GM19023 (cell line): Measurements from ENCODE around the gene FCMR.

ENCODE experiments used
- ATAC-seq: cut with Tn5 transposase; IDR thresholded peaks from one replicate; pipeline ENCODE4 v1.9.1; 2021; ENCODE audit warnings: mild to moderate bottlenecking, moderate library complexity; ENCODE audit not compliant: unreplicated experiment

FCMR gene

DNA sequence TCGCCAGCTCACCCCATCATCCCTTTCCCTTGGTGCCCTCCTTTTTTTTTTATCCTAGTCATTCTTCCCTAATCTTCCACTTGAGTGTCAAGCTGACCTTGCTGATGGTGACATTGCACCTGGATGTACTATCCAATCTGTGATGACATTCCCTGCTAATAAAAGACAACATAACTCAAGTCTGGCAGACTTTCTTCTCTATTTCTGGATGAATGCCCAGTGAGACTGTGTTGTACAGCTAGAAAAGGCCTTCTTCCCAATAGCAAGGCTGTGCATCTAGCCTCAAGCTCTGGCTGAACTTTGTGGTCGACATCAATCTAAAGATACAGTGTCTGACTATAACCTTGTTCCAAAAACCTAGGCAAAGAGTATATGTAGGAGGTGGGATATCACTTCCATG, 18.1 kb downstream of the FCMR start:
- ATAC-seq: no peak

DNA sequence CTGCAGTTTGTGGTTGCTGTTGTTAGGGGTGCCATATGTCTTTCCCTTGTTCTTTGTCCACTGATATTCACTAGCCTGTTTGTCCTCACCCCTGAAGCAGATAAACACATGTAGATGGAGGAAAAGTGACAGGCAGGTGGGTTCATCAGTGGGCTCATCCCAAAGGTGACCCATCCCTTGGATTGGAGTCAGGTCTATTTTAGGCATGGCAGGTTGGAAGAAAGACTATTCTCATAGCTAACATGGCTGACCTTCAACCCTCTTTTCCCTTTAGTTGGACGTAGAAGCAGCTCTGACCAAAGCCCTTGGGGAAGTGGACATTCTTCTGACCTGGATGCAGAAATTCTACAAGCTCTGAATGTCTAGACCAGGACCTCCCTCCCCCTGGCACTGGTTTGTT, 19.0 kb downstream of the FCMR start:
- no peak for ATAC-seq

DNA sequence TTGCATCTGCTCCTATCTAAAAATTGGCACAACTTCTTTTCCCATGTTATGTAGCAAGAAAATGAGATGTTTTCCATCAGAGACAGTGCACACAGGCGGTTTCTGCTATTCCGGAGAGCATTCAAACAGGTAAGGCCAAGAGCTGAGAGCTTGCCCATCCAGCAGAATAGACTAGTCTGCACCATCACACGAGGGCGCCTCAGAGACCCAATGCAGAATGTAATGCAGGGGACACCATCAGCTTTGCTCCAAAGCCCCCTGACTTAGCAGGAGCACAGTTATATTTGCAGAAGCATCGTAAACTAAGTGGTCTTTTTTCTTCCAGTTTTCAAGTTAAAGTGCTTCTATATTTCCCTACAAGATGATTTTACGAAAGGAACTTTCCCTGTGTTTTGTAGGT, 19.8 kb downstream of the FCMR start:
- no peak for ATAC-seq

DNA sequence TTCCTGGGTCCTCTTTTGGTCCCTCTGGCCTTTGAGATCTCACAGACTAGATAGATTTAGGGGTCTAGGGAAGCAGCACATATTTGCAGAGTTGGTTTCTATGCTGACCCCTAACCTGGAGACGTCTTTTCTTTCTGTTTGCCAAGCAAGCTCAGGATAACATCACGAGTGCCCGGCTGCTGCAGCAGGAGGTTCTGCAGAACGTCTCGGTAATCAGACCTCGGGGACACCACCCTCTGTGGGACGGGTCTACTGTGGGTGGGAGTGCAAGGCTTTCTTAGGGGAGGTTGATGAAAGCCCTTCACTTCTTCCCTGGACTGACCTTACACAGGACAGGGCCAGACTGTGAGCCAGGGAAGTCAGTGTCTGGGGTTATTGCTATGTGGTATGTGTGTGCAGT, 21.6 kb downstream of the FCMR start:
- no peak for ATAC-seq

DNA sequence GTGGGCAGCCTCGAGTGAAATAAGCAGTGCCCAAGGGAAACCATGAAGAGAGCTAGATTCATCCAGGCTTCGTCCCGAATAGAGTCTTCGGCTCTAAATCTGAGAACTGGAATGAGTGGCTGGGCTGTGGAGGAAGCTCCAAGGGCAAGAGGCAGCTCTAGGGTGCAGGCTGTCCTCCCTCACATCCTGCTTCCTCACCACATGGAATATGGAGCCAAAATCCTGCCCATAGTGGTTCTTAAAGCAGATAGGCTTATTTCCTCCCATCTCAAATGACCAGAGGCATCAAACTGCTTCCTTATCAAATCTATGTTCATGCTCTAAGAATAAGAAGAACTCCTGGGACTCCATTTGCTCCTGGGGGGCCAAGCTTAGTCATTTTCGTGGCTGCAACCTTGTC, 22.0 kb downstream of the FCMR start:
- no peak for ATAC-seq

DNA sequence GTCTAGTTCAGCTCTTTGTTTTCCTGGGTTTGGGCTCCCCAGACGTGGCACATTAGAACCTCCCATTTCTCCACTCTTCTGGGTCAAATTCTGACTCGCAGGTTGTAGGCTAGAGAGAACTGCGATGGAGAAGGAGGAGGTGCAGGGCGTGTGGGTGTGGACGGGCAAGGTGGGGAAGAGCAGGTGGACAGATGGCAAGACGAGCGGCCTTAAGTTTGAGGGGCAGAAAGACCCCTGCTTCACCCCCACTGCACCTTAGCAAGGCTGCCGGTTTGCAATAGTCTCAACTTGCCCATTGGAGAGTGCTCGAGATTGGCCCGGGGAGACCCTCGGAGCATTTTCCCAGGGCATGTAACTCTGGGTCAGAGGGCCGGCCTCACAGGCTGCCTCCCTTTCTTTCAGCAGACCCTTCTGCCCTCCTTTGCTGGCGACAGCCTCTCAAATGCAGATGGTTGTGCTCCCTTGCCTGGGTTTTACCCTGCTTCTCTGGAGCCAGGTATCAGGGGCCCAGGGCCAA, 22.8 kb downstream of the FCMR start:
- ATAC-seq: no peak

DNA sequence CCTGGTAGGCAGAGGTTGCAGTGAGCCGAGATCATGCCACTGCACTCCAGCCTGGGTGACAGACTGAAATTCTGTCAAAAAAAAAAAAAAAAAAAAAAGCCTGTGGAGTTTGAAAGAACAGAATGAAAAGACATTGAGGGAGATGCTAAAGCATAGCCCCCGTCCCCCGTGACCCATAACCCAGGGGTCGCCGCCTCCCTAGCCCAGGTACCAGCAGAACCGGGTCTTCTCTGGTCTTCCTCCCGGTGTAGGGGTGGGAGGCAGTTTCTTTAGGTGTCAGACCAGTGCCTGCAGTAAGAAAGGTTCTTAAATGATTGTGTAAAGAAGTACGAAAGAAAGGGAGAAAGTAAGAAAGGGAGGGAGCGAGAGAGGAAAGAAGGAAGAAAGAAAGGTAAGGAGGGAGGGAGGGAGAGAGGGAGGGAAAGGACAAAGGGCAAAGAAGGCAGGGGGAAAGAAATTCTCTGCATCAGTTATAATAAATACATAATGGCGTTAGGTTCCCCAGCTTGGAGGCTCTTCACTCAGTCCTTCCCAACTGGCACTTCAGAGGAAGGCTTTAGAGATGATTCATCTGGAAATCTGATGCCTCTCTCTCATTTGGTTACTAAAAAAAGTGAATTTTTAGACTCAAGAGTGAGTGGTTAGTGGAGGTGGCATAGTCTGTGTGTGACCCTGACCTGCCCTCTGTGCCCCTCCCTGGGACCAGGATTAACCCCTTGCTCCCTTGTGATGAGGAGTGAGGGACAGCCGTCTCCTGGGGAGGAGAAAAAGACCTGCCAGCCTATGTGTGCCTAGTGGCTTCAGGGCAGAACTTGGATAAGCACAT, 23.4 kb downstream of the FCMR start:
- ATAC-seq: no peak

DNA sequence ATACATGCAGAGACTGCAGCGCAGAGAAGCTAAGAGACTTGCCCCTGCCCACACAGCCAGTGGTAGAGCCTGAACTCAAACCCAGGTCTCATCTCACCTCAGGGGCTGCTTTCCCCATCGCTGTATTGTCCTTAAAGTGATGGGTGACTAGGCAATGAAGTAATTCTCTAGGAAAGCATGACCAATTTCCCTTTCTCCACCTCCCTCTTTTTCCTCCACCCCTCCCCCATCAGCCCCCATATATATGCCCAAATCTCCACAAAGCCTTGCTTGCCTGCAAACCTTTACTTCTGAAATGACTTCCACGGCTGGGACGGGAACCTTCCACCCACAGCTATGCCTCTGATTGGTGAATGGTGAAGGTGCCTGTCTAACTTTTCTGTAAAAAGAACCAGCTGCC, 24.6 kb downstream of the FCMR start, which contains the start of gene IL24:
Gene IL24 (plus strand): TSS at position 269 of the 400 bp plus-strand sequence. CDS start 390 bp downstream, outside the sequence.
- ATAC-seq: no peak

DNA sequence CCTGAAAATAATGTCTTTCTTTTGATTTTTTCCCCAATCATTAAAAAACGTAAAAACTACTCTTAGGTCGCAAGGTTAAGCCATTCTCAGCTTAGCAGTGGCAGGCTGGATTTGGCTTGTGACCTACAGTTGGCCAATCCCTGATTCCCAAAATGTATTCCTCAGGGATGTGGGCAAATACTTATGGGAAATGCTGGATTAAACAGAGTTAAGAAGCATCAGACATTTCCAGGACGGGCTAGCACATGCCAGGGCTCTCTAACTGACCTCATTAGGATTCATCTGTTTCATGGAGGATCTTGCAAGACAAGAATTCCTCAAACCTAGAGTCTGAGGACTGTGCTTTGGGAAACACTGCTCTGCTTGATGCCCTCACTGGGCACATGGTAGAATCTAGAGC, 25.5 kb downstream of the FCMR start:
- ATAC-seq: no peak

DNA sequence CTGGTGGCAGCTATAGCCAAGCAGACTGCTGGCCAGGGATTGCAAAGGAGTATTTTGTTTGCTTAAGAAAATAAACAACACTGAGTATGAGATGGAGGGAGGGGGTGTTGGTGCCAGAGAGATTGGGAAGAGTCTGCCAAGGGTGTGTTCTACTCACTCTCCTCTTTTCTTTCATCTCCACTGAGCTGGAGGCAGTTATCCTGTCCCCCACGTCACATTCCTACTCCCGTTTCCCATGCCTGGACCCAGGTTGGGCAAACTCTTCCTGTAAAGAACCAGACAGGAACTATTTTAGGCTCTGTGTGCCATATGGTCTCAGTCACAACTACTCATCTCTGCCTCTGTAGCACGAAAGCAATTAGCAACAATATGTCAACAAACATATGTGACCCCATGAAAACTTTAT, 25.9 kb downstream of the FCMR start:
- ATAC-seq: no peak

DNA sequence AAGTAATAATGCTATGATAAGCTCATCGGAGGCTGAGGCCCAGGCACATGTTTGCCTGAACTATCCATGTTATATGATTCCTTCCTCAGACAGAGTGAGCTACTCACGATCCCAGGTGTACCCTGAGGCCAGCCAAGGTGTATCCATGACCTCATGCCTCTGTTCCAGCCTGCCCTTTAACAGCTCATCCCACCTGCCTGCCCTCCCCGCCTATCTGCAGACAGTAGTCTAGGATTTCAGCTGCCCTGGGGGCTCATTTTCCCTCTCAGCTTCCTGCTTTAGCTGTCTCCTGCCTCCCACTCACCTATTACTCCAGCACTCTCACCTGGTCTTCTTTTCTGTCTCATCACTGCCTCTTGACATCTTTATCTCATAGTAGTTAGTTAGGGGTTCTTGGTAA, 26.4 kb downstream of the FCMR start:
- no peak for ATAC-seq

DNA sequence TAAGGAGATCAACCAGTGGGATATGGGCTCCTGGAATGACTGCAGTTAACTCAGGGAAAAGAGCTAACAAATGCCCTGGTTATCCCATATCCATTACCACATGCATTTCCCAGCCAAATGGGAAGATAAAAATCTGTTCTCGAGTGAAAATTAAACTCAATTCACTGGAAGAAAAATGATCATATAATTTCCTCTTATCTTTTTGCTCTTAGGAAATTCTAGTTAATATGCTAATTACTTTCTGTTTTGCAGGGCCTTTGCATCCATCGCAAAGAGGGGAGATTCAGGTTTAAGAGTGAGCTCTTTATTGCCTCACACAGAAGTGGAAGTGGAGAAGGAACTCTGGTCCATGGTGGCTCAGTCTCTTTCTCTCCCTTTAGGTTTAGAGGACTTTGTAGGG, 28.4 kb downstream of the FCMR start:
- no peak for ATAC-seq

DNA sequence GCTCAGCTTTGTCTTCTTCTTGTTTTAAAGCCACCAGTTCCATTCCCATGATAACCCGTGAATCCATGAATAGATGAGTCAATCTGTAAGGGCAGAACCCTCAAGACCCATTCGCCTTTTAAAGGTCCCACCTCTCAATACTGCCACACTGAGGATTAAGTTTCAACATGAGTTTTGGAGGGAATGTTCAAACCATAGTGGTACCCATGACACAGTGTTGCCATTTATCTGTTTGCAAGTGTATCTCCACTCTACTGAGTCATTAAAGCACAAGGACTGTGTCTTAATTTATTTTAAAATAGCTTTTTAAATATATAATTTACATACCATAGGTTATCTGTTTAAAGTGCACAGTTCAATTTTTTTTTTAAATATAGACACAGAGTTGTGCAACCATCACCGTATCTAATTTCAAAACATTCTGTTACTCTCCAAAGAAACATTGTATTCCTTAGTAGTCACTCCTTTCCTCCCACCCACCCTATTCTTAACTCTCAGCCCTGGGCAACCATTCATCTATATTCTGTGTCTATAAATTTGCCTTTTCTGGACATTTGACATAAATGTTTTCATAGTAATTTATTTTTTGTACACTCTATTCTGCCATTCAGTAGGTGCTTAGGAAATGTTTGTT, 29.3 kb downstream of the FCMR start:
- no peak for ATAC-seq

DNA sequence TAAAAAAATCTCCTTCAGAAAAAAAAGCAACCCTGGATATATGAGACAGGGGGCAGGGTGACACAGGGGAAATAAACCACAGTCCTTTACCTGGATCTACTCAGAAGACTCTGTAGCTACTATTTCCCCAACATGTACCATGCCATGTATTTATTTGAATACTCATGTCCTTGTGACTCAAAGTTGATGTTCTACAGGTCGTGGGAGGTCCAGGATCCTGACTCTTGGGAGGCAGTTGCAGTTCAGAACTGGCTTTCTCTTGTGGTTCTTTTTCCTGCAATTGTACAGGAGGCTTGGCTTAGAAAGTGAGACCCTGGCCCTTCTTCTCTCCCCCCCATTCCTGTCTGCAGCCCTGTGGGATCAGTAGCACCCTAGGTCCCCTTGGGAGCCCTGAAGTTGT, 30.3 kb downstream of the FCMR start:
- ATAC-seq: no peak

DNA sequence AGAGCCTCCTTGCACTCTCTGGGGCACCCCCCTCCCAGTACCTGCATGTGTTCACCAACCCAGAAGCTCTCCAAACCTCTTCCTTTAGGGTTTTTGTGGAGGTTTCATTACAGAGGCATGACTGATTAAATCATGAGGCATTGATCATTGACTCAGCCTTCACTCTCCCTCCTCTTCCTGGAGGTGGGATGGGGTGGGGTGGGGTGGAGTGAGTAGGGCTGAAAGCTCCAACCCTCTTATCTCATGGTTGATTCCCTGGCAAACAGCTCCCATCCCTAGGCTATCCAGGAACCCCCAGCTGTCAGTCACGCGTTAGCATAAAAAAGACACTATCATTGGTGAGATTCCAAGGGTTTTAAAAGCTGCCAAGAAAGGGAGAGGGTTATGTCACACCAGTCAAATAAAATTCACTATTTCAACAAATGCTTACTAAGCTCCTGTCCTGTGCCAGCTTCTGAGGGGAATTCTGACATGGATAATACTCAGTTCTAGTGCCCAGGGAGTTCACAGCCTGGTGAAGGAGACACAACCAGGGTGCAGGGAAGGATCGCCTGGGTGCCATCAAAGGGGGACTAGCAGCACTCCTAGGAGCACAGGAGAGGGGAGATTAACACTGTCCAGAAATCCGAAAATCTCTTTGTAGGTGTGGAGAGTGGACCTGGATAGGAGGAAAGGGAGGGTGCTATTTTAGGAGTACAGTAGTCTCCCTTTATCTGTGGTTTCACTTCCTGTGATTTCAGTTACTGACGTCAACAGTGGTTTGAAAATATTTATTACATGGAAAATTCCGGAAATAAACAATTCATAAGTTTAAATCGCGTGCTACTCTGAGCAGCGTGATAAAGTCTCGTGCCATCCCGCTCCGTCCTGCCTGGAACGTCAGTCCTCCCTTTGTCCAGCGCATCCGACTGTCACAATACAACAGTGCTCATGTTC, 31.3 kb downstream of the FCMR start:
- ATAC-seq: no peak

DNA sequence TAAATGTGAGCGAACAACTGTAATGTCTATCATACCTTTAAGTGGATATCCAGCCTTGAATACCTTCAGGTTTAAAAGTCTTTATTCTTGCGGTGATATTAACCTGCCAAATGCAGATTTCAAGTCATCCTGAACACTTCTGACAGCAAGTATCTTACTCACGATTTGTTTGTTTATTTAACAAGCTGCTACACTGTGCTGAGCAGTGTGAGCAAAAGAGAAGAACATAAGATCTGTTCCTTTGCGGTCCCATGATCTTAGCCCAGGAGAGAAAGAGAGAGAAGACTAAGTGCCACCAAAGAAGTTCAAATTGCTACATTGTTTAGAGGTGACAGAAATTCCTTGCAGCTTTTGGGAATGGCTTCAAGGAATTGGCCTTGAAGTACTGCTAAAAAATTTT, 34.0 kb downstream of the FCMR start:
- no peak for ATAC-seq

DNA sequence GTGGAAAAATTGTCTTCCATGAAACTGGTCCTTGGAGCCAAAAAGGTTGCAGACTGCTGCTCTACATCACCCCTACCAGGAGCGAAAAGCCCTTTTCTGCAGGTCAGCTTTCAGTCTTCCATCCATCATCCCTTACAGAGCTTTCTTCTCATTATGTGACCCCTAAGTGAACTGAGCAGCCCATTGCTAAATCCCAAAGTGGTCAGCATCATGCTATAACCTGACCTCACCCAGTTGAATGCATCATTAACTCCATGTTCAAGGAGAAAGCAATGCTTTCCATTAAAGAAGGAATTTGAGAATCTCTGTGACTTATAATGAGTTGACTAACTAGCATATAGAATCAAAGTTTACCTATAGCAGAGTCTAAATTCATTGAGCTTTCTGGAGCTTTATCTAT, 34.9 kb downstream of the FCMR start:
- no peak for ATAC-seq

DNA sequence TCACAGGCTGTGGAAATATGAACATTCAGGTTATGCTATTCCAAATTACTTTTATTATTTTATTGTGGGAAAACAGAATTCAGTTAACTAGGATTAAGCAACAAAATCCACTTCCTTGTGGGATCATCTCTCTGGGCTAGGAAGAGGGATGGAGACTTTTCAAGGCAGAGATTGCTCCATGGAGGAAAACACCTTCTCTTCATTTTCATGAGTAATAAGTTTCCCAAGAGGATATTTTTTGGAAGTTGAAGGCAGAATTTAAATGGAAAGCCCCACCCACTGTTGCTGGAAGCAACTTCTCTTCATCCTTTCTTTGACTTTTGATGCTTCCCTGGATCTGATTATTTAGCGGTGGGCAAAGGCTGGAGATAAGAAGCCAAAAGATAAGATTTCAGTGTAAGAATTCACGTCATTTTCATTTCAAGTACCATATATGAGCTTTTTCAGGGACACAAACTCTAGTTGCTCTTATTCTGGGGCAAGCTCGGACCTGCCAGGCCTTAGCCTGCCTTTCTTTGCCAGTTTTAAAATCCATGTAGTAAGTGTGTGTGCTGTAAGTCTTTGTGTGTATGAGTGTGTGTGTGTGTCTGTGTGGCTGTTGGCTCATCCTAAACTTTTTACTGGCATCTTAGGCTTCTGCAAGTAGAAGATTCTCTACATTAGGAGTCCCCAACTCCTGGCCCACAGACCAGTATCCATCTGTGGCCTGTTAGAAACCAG, 36.2 kb downstream of the FCMR start:
- no peak for ATAC-seq

DNA sequence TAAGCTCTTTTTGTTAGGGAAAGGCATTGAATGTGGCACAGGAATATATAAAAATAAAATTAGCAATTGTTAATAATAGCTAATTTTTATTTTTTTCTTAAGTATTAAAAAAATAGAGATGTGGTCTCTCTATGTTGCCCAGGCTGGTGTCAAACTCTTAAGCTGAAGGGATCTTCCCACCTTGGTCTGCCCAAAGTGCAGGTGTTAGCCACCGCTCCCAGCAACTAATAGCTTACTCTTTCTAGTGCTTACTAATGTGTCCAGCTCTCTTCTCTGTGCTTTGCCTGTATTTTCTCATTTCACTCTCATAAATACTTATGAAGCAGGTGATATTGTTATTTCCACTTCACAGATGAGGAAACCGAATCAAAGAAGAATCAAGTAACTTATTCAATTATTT, 37.9 kb downstream of the FCMR start:
- ATAC-seq: no peak

DNA sequence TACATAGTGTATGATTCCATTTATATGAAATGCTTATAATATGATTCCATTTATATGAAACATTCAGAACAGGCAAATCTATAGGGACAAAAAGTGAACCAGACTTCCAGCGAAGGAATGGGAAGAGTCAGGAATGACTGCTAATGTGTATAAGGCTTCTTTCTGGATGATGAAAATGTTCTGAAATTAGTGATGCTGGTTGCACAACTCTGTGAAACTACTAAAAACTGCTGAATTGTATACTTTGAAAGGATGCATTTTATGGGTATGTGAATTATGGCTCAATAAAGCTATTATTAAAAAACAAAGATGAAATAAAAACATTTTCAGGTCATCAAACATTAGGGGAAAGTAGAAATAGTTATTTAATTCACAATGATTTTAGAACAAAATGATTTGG, 38.6 kb downstream of the FCMR start:
- ATAC-seq: no peak

DNA sequence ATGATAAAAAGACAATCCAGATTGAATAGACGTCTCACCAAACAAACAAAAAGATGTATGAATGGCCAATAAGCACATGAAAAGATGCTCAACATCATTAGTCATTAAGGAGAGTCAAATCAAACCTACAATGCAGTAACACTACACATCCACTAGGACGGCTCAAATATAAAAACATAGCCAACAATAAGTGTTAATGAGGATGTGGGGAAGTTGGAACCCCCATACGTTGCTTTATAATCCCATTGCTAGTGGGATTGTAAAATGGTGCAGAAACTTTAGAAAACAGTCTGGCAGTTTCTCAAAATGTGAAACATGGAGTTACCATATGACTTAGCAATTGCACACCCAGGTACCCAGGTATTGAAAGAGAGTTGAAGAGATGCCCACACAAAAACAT, 39.2 kb downstream of the FCMR start:
- ATAC-seq: no peak
